Spleen (tissue), 7 donors: ENCODE measurements around the gene FAAP100.

Source experiments
- POLR2A ChIP-seq, 3 donors: fragments of 450-650 bp; IDR thresholded peaks; one replicate each; pipeline ENCODE4 v1.5.1; 2017; ENCODE audit warnings: antibody characterized with exemption in 3 of 3, mild to moderate bottlenecking in 1 of 3
- TF ChIP-seq, protein P1 (sequence below), 11 experiments: fragments of 200-600 bp in 7 of 11; fragments of 450-650 bp in 4 of 11; sonication (generic) in 4 of 11; IDR thresholded peaks in 8 of 11; conservative IDR thresholded peaks in 3 of 11; 1 replicate in 7 of 11; 2 replicates in 4 of 11; pipeline versions ENCODE4 v1.4.0 to v1.8.0; 2016 to 2021; ENCODE audit warnings: antibody characterized with exemption in 11 of 11, inconsistent platforms in 4 of 11, mild to moderate bottlenecking in 1 of 11
- donor health status: DM: no; HTN: no; CAD: no; lungs with moderate emphysema.
- donor health status: DM: no; HTN: no; CAD: no.
- donor health status: DM: no; HTN: no; CAD: no.

DNA sequence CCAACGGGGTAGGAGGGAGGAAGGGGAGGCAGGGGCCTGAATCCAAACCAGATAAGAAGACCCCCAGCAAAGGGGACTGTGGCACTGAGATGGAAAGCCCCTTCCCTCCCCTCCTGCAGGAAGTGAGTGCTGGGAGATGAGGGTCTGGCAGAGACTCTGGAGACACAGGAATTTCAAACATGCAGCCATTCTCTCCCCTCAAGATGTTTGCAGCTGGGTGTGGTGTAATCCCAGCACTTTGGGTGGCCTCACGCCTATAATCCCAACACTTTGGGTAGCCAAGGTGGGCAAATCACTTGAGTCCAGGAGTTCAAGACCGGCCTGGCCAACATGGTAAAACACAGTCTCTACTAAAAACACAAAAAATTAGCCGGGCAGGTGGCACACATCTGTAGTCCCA is 33.9 kb upstream of the FAAP100 start:
- TF ChIP-seq POLR2A (IDR thresholded peaks at IDR 0.05), result no peak
- TF ChIP-seq, protein P1, sequence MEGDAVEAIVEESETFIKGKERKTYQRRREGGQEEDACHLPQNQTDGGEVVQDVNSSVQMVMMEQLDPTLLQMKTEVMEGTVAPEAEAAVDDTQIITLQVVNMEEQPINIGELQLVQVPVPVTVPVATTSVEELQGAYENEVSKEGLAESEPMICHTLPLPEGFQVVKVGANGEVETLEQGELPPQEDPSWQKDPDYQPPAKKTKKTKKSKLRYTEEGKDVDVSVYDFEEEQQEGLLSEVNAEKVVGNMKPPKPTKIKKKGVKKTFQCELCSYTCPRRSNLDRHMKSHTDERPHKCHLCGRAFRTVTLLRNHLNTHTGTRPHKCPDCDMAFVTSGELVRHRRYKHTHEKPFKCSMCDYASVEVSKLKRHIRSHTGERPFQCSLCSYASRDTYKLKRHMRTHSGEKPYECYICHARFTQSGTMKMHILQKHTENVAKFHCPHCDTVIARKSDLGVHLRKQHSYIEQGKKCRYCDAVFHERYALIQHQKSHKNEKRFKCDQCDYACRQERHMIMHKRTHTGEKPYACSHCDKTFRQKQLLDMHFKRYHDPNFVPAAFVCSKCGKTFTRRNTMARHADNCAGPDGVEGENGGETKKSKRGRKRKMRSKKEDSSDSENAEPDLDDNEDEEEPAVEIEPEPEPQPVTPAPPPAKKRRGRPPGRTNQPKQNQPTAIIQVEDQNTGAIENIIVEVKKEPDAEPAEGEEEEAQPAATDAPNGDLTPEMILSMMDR (IDR thresholded peaks at IDR 0.05 in 8 of 11, conservative IDR thresholded peaks at IDR 0.05 in 3 of 11), result no peak
